GM18873 (cell line): ENCODE data around the gene MGAT5.
"Not testable (repeated sequence)": the region's sequence is repeated elsewhere in the genome, so short reads cannot be mapped to it uniquely, and the experiment has no call there.

ENCODE experiments used
- ATAC-seq: cut with Tn5 transposase; IDR thresholded peaks from one replicate; pipeline ENCODE4 v1.9.1; 2021; ENCODE audit warnings: mild to moderate bottlenecking, moderate library complexity, moderate number of reproducible peaks; ENCODE audit not compliant: unreplicated experiment, low FRiP score

The MGAT5 gene

DNA sequence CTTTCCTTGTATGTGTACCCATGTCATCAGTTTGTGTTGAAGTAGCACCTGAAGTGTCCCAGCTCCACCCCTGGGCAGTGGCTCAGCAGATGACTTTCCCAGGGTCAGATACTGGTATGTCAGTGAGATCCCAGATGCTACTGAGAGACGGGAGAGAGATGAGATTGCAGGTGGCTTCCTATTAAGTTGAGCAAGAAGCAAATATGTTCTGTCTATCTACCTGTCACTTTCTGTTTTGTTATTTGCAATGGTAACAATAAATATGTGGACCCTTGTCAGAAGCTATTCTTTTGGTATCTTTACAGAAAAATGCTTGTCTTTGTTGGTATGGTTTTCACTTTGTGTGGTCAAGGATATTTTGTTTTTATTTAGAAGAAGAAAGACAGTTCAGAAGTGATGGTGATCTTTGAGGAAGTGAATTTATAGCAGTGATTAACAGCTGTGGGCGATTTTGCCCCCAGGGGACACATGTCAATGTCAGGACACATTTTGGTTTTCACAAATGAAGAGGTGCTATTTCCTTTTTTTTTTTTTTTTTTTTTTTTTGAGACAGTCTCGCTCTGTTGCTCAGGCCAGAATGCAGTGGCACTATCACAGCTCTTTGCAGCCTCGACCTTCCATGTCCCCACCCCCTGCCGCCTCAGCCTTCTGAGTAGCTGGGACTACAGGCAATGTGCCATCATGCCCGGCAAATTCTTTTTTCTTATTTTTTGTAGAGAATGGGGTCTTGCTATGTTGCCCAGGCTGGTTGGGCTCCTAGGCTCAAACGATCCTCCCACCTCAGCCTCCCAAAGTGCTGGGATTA is 21.4 kb downstream of the MGAT5 start:
- peak; percentile 91 for ATAC-seq

- no peak for ATAC-seq
Measured at GRCh38 chr2:134276381-134277172, 22.7 kb downstream of the MGAT5 start.

- no peak for ATAC-seq
Measured at GRCh38 chr2:134277223-134277622, 23.4 kb downstream of the MGAT5 start.

GRCh38 chr2:134278553-134278952 is 24.7 kb downstream of the MGAT5 start:
- no peak for ATAC-seq

- no peak for ATAC-seq
Measured at GRCh38 chr2:134279417-134279816, 25.5 kb downstream of the MGAT5 start.

DNA sequence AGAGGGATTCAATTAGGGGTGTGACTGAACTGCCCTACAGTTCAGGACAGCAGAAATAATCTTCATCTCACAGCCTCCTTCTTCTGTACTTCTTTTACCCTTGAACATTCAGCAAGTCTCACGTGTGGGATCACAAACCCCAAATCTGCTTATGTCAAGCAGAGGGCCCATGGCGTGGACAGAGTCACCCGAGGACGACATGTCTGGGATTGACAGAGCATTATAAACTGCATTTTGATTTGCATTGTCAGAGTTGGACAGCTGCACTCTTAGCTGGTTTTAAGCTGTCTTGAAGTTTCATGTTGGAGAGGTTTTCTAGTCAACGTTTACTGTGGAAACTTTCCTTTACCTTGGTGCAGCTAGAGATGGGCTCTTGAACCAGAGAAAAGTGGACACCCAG is 26.4 kb downstream of the MGAT5 start:
- no peak for ATAC-seq

DNA sequence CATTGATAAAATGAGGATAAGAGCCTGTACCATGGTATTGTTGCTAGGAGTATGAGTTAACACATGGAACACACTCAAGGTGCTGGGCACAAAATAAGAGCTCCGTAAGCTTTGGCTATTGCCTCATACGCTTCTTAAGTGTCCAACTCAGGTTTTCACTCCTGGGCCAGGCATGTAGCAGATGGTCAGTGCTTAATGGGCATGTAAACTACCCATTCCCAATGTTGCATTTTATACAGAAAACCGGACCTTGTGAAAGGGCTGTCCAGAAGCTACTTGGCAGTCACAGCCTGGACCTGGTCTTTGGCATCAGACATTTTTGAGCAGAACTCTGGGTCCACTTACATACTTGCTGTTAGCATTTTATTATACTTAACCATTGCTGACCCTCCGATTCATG is 26.9 kb downstream of the MGAT5 start:
- no peak for ATAC-seq

DNA sequence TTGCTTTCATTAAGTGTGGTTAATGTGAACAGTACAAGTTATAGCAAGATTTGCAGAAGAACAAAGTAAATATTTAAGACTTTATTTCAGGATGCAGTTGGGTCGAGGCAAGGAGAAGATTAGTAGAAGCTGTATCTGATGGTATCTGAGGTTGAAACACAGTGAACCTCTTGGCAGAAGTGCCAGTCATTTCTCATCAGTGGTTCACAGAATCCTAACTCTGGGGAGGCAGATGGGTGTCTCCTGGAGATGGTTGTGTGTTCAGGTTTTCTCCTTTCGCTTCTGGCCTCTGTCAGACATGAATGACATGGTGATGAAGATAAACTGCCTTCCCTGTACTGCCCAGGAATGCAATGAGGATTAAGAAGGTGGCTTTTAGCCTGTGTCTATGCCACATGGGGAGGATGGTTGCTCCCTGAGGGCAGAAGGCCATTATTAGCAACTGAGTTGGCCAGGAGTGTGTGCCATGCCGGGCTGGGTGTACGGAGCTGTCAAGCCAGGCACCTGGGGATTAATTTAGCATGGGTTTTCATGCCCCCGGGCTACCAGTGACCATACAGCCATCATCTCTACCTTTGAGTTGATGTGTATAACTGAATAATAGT is 28.0 kb downstream of the MGAT5 start:
- no peak for ATAC-seq

DNA sequence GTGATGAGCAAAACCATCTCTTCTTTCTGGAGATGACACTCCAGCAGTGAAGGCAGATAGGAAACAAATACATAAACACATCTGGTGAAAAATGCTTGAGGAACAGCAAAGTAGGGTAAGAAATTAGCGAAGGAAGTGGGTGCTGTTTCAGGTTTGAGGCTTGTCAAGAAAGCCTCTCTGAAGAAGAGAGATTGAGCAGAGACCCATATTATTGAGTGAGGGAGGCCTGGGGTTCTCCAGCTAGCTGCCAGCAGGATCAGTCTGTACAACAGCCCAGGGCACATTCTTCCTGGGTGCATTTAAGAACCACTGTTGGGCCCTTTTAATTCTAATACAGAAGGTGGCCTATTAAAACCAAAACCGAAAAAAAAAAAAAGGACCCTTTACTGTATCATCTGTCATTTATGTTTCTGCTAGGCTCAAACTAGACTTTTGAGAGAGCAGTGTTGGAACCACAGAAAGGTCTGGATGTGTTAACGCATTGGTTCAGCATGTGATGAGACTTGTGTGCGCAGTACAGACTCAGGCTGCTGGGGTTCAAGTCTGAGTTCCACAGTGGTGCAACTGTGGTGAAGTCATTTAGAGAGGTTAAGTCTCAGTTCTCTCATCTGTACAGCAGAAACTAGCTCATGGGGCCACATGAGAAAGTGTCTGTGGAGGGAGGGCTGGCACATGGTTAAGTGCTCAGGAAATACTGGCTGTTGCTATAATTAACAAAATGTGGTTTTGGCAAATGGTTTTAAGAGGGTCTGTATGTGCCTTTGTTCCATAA is 28.9 kb downstream of the MGAT5 start:
- ATAC-seq: peak; percentile 92

GRCh38 chr2:134283661-134284060 is 29.8 kb downstream of the MGAT5 start:
- ATAC-seq: no peak

DNA sequence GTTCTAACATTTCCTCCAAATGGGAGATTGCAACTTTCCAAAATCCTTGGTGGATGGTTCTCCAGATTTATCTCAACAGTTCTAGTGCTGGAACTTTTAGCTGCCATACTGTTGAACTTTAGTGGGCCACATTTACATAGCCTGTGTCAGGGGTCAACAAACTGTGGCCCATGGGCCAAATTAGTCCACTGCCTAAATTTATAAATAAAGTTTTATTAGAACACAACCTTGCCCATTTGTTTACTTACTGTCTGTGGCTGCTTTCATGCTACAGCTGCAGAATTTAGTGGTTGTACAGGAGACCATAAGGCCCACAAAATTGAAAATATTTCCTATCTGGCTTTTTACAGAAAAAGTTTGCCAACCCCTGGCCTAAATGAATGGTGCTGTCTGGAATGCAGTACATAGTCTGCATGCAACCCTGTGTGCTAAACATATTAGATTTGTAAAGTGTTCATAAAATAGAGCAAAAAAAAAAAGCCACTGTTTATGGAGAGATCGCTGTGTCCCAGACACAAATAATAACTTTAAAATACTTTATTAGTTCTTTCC is 30.3 kb downstream of the MGAT5 start:
- ATAC-seq: no peak

- ATAC-seq: peak; percentile 35
Measured at GRCh38 chr2:134287323-134287722, 33.5 kb downstream of the MGAT5 start.

DNA sequence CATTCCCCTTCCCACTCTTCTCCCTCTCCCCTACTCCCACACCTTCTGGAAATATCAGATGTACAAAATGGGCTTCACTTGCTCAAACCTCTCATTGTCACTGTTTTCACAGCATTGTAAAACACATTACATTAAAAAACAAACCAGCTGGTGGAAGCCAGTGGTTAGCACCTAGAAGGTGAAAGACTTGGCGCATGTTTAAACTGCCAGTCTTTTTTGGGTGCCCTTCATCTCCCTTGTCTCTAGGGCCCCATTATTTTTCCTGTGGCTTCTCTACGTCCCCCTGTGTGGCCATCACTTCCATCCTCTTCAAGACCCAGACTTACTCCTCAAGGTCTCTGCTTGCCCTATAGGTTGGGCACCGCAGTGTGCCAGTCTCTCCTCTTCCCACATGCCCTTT is 34.9 kb downstream of the MGAT5 start:
- no peak for ATAC-seq

DNA sequence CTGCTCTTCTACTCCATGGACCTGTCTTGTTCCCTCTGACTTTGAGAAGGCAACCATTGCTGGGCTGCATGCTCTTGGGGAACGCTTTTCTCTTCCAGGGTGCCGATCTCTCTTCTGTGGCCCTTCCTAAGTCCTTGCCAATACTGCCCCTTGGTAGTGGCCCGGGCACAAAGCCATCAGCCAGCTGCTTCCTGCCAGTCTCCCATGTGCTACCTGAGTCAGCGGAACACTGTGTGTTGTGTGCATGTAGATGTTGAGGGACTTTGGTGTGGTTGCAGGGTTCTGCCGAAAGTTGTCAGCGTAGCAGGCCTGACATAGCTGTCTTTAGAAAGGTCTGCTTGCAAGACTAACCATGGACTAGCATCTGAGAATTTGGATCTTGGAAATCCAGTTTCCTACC is 35.4 kb downstream of the MGAT5 start:
- no peak for ATAC-seq

DNA sequence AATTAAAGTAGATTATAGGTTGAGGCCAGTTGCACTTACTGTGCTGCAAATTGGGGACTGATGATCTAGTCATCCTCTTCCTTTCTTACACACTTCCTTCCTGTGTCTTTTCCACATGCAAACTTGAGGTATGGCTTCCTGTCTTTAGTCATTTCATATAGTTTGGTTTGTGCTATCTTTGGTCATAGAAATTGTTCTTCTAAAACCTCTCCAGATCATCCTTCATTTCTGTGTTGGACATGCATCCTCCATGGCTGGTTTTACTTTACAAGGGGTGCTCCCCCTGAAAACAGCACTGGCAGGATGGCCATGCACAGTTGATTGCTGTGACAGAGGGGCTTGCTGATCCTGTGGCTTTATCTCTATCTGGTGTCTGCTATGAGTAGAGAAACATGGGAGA is 36.5 kb downstream of the MGAT5 start:
- peak; percentile 57 for ATAC-seq

DNA sequence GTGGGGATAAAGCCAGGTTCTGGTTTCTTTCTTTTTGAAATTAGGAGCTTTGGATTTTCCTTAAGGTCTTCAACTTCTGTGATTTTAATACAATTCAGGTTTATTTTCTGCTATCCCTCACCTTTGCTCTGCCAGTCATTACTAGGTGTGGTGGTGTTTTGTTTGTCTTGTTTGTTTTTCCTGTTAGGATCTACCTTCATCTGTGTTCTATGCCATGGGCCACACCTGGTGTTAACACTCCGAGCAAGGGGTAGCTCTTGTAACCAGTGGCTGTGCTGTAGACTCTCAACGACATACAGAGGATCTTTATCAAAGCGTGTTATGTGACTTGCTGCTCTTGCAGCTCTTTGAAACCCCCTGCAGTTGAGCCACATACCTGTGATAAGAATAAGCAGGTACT is 38.6 kb downstream of the MGAT5 start:
- no peak for ATAC-seq

DNA sequence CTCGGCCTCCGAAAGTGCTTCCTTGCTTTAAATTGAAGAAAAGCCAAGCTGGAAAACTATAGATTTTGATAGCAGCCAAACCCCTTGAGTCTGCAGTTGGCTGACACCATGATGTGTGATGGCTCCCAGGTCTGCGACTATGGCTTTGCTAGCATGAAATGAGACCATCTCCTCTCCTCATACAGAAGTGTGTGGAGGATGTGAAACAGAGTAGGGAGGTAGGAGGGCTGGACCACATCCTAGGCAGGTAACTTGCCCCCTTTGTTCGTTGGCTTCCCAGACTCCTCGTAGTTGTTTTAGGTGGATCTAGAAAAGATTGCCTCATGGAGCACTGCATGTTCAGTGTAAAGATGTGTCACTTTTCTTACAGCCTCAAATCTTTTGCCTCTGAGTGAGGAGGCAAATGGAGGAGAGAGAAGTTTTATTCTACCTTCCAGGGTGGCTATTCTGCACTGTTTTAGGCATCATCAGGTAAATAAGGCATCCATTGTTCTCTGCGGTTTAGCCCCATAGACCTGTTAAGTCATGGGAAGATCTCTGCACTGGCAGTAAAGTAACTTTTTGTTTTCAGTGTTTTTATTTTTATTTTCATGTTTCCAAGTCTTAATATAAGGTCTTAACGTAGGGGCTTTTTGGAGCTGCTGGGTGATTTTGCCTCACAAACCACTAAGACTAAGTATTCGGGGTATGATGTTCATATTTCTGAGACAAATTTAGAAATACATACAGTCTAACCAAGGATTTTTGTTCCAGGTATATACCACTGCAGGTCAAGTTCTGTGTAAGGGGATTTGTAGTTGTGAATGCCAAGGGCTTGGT is 40.1 kb downstream of the MGAT5 start:
- no peak for ATAC-seq

DNA sequence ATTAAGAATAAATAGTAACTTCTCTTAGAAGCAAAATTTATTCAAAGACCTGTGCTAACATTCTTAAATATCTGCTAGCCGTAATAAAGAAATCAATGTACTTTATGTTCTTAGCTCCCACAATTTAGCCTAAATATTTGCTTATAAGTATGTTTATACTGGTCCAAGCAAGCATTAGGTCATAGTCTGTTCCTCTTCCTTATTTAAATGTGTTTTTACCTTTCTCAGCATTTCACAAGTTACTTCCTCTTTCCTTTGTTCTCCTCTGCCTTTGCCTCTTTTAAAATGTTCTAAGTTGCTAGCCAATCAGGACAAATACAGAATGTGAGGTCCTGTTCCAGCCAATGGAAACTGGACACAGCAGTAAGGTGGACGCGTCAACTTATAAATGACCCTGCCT is 40.7 kb downstream of the MGAT5 start:
- ATAC-seq: not testable (repeated sequence)

- ATAC-seq: no peak
Measured at GRCh38 chr2:134295441-134295840, 41.6 kb downstream of the MGAT5 start.

DNA sequence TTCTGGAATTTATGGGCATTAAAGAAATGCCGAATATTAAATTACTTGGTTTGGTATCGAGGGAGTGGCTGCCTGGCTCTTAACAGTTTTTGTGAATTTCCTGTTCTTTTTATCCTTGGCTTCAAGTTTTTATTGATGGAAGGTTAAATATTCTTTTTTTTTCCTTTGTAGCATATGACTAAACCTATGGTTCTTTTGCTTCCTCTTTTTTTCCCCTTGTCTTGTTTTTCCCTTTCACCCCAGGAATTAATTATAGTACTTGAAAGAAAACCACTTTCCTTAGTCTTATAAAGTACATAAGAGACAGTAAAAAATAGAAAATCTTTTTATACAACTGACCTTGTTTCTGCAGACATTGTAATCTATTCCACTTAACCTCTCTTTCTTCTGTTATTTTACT is 42.4 kb downstream of the MGAT5 start:
- no peak for ATAC-seq
